Measurements from ENCODE around the gene POLDIP3.

Gene POLDIP3, protein sequence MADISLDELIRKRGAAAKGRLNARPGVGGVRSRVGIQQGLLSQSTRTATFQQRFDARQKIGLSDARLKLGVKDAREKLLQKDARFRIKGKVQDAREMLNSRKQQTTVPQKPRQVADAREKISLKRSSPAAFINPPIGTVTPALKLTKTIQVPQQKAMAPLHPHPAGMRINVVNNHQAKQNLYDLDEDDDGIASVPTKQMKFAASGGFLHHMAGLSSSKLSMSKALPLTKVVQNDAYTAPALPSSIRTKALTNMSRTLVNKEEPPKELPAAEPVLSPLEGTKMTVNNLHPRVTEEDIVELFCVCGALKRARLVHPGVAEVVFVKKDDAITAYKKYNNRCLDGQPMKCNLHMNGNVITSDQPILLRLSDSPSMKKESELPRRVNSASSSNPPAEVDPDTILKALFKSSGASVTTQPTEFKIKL

GRCh38 chr22:42614312-42615091 lies at the start of gene POLDIP3:
TSS of gene POLDIP3 (minus strand) at chr22:42614883. CDS start at chr22:42614857, 26 bp downstream.
- DNase-seq (ENCODE audit: low read depth): peak; percentile 96

GRCh38 chr22:42661985-42662831 lies 47.5 kb upstream of the POLDIP3 start:
- DNase-seq (ENCODE audit: low read depth): no peak

DNA sequence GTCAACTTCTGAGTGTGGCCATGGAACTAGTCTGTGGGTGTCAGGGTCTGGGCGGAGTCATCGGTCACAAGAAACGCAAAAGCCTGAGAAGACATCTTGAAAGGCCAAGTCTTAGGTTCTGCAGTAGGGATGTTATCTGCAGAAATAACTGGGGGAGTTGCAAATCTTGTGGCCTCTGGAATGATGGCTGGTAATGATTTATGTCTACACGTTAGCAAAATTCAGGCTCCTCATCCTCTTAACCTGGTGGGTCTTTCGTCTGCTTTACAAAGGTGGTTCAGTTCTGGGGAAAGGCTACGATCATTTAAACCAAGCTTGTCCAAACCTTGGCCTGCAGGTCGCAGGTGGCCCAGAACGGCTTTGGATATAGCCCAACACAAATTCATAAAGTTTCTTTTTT lies 41.9 kb upstream of the POLDIP3 start:
- DNase-seq (ENCODE audit: low read depth): peak; percentile 39

GRCh38 chr22:42655693-42656092 lies 41.0 kb upstream of the POLDIP3 start:
- no peak for DNase-seq (ENCODE audit: low read depth)

DNA sequence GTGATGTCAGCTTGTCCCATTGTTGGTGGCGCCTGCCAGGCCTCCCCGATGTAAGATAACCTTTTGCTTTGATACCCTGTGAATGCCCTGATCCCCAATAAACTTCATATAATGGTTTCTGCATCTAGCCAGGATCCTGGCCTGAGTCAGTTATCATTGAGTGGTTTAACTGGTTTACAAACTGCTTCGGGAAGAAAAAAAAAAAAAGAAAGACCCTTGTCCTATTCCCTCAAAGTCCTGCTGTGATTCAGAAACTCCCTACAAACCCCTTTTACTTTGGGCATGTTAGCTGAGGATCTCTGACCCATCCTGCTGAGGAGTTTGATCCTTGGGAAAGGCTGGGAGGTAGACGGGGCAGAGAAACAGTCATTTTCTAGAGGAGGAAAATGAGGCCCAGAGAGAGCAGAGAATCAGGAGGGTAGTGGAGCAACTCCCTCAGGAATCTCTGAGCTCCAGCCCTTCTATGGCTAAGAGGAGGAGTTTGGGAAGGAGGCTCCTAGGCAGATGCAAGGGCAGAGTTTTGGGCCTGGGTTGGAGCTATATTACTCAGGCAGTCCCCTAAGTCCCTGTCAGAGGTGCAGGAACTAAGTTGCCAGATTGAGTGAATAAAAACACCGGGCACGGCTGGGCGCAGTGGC lies 39.9 kb upstream of the POLDIP3 start:
- no peak for DNase-seq (ENCODE audit: low read depth)

DNA sequence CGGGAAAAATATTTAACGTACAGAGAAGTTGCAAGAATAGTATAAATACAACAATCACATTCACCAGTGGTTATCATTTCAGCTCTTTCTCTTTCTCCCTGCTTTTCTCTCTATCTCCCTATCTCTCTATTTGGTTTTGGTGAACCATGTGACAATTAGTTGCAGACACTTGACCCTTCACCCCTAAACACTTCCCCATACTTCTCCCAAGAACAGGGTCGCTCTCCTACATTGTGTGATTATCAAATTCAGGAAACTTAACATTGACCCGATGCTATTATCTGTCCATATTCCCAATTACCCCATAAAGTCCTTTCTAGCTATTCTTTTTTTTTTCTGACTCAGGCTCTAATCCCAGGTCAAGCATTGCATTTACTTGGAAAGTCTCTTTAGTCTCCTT lies 39.3 kb upstream of the POLDIP3 start:
- no peak for DNase-seq (ENCODE audit: low read depth)

- DNase-seq (ENCODE audit: low read depth): peak; percentile 48
Measured at GRCh38 chr22:42651134-42651533, 36.5 kb upstream of the POLDIP3 start.

GRCh38 chr22:42649246-42650099 lies 34.8 kb upstream of the POLDIP3 start, which contains the start of gene CYB5R3:
TSS of gene CYB5R3 (minus strand) at chr22:42649392. CDS start at chr22:42649315, 77 bp downstream.
- DNase-seq (ENCODE audit: low read depth): peak; percentile 82

- no peak for DNase-seq (ENCODE audit: low read depth)
Measured at GRCh38 chr22:42648368-42649245, 33.9 kb upstream of the POLDIP3 start.

GRCh38 chr22:42648017-42648367 lies 33.3 kb upstream of the POLDIP3 start:
- no peak for DNase-seq (ENCODE audit: low read depth)

DNA sequence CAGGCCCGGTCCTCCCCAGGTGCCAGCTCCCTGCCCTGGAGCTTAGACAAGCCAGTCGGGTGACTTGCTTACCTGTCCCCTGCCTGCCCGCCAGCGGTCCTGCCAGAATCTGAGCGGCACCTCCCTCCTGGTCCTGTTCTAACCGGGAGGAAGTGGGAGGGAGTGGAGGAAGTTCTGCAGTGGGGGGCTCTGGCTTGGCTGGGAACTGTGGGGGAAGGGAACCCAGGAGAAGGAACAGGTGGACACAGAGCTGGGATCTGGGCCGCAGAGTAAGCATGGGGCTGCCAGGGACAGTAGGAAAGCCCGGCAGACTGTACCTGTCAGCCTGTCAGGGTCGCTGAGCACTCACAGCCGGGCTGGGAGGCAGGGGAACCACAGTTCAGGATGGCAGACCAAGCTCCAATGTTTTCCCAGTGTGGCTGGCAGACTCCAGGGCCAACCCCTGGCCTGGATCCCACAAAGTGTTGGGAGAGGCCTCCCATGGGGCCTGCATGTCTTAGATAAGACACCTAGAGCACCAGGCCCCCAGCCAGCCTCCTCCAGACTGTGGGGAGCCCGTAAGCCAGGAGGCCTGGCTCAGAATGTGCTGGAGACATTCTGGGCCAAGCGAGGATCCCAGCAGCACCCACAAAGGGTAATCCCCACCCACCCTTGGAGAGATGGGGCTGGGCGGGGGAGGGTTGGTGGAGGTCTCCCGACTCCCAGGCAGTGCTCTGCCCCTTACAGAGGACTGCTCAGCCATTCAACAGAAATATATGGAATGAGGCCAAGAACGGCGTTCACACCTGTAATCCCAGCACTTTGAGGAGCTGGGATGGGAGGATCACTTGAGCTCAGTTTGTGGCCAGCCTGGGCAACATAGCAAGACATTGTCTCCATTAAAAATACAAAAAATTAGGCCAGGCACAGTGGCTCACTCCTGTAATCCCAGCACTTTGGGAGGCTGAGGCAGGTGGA lies 32.2 kb upstream of the POLDIP3 start:
- DNase-seq (ENCODE audit: low read depth): peak; percentile 84

- no peak for DNase-seq (ENCODE audit: low read depth)
Measured at GRCh38 chr22:42645938-42646568, 31.4 kb upstream of the POLDIP3 start.

GRCh38 chr22:42645341-42645937 lies 30.8 kb upstream of the POLDIP3 start:
- DNase-seq (ENCODE audit: low read depth): peak; percentile 35

GRCh38 chr22:42644422-42645340 lies 30.0 kb upstream of the POLDIP3 start:
- peak; percentile 35 for DNase-seq (ENCODE audit: low read depth)

DNA sequence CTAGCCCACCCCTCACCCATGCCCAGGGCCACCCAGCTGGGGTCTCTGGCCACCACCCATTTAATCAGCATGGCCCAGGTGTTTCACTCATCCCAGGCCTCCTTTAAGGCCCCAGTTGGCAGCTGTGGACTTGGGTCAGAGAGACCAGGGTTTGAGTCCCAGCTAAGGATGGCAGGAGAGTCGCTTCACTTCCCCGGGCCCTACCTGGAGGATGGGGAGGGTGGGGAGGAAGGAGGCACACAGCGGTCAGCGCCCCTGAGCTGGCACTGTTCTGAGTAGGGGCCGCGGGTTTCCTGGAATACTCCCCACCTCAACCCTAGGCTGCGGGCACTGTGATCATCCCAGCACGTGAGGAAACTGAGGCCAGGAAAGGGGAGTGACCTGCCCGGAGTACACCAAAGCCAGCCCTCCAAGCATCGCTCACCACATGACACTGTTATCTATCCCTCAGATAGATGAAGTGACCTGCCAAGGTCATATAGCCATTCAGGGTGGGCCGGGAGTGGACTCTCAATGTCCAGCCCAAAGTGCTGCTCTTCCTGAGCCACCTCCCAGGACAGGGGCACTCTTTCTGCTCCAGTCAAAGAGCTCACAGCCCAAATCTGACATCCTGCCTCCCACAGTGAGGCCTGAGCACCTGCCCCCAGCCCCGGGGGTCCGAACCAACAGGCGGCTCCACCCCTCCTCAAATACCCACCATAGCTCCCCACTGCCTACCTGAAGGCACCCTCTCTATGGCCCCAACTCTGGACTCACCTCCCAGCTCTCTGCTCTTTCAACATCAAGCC lies 29.1 kb upstream of the POLDIP3 start:
- no peak for DNase-seq (ENCODE audit: low read depth)
